H54 (cell line): Measurements from ENCODE around the gene CWF19L1.

ENCODE experiments used
- DNase-seq: peaks from one replicate; pipeline ENCODE4 v3.0.0; 2011; ENCODE audit warnings: low spot score, mixed read lengths; ENCODE audit not compliant: insufficient read length
- FAIRE-seq: peaks from 3 replicates; lab custom pipeline; 2011; peaks lifted over from hg19 to GRCh38; lab: Jason Lieb, UNC
- POLR2A ChIP-seq: IDR thresholded peaks from 2 replicates; pipeline ENCODE4 v1.6.1; 2011; ENCODE audit warnings: low read depth, mild to moderate bottlenecking, low read length

CWF19L1 gene

DNA sequence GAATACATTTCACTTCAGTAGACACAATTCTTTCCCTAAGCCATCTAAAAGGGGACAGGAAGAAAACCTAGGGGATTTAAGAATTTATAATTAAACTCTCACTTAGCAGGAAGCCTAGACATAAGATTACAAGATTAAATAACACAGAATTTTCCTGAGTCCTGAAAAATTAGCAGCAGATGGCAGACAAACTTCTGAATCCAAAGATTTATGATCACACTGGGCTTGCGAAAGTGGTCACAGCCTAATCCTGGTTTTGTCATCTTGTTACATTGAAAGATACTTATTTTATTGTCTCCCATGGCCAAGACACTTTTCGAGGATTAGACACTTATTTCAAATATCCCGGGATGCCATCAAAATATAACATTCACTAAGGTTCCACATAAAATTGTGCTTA lies 84.5 kb downstream of the CWF19L1 start:
- FAIRE-seq: no peak
- no peak for TF ChIP-seq POLR2A
- no peak for DNase-seq
